EL (cell line): ENCODE results near the gene MYL3.

Source experiments
- DNase-seq: peaks from one replicate; pipeline ENCODE4 v3.0.0-alpha.2; 2016

Gene MYL3

GRCh38 chr3:46882377-46883053 lies 19.3 kb upstream of the MYL3 start:
- DNase-seq, result peak; percentile 45

- peak; percentile 32 for DNase-seq
These were observed 18.5 kb upstream of the MYL3 start for GRCh38 chr3:46881596-46882376.

- DNase-seq, result no peak
These were observed 17.8 kb upstream of the MYL3 start for GRCh38 chr3:46880884-46881595.

GRCh38 chr3:46878781-46879436 lies 15.7 kb upstream of the MYL3 start:
- DNase-seq, result peak; percentile 70

- no peak for DNase-seq
These were observed 14.3 kb upstream of the MYL3 start, which contains the start of gene PTH1R for GRCh38 chr3:46877406-46878125. Gene PTH1R, plus strand, starts transcription at chr3:46877721. Its CDS starts 5,839 bp downstream, at chr3:46883560.

GRCh38 chr3:46876313-46877300 lies 13.4 kb upstream of the MYL3 start:
- DNase-seq, result peak; percentile 15

- DNase-seq, result no peak
These were observed 12.3 kb upstream of the MYL3 start for GRCh38 chr3:46875560-46875959.

- no peak for DNase-seq
These were observed 11.2 kb upstream of the MYL3 start for GRCh38 chr3:46874430-46874829.

- DNase-seq, result no peak
These were observed 10.3 kb upstream of the MYL3 start for GRCh38 chr3:46873521-46873920.

GRCh38 chr3:46871222-46871621 lies 8.0 kb upstream of the MYL3 start:
- no peak for DNase-seq

GRCh38 chr3:46870651-46871050 lies 7.4 kb upstream of the MYL3 start:
- no peak for DNase-seq

- DNase-seq, result no peak
These were observed 6.2 kb upstream of the MYL3 start for GRCh38 chr3:46869440-46869839.

- DNase-seq, result no peak
These were observed 5.7 kb upstream of the MYL3 start for GRCh38 chr3:46868948-46869347.

- DNase-seq, result no peak
These were observed 5.0 kb upstream of the MYL3 start for GRCh38 chr3:46868287-46868686.

- DNase-seq, result no peak
These were observed 4.3 kb upstream of the MYL3 start for GRCh38 chr3:46867550-46867898.

- peak; percentile 57 for DNase-seq
These were observed 3.7 kb upstream of the MYL3 start for GRCh38 chr3:46866720-46867549.

GRCh38 chr3:46866032-46866595 lies 2.9 kb upstream of the MYL3 start:
- no peak for DNase-seq

- DNase-seq, result no peak
These were observed 2.3 kb upstream of the MYL3 start for GRCh38 chr3:46865546-46865945.

- peak; percentile 17 for DNase-seq
These were observed 1.8 kb upstream of the MYL3 start for GRCh38 chr3:46865031-46865507.
